22Rv1 (cell line): ENCODE data around the gene SLC35G1.

Source experiments
- H3K27ac ChIP-seq: fragments of 450-650 bp; 2 replicates; pipeline ENCODE4 v1.5.1; 2017
- ZFX ChIP-seq: fragments of 450-650 bp; IDR thresholded peaks from 2 replicates; pipeline ENCODE4 v1.6.1; 2017; ENCODE audit warnings: antibody characterized with exemption, borderline replicate concordance
- TF ChIP-seq, protein P1 (sequence below): fragments of 450-650 bp; IDR thresholded peaks from 2 replicates; pipeline ENCODE4 v1.5.1; 2017; ENCODE audit warnings: mild to moderate bottlenecking

SLC35G1 gene

DNA sequence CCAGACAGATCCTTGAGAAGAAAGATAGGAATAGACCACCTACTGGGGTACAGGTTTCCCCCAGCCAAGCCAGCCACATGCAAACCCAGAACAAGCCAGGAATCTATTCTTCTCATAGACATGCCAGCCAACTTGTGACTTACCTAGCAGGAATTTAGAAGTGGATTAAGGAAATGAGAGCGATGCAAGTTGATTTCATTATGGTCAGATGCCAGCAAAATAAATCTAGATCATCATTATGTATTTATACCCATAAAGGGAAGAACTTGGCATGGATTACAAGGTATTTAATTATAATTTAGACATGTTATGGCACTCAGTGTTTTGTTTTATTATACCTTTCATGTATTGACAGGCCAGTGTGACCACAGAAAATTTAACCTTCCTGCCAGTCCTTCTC is 32.8 kb downstream of the SLC35G1 start:
- TF ChIP-seq, protein P1, sequence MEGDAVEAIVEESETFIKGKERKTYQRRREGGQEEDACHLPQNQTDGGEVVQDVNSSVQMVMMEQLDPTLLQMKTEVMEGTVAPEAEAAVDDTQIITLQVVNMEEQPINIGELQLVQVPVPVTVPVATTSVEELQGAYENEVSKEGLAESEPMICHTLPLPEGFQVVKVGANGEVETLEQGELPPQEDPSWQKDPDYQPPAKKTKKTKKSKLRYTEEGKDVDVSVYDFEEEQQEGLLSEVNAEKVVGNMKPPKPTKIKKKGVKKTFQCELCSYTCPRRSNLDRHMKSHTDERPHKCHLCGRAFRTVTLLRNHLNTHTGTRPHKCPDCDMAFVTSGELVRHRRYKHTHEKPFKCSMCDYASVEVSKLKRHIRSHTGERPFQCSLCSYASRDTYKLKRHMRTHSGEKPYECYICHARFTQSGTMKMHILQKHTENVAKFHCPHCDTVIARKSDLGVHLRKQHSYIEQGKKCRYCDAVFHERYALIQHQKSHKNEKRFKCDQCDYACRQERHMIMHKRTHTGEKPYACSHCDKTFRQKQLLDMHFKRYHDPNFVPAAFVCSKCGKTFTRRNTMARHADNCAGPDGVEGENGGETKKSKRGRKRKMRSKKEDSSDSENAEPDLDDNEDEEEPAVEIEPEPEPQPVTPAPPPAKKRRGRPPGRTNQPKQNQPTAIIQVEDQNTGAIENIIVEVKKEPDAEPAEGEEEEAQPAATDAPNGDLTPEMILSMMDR = no peak
- no peak for TF ChIP-seq ZFX
- no peak overlapping the region for H3K27ac ChIP-seq

DNA sequence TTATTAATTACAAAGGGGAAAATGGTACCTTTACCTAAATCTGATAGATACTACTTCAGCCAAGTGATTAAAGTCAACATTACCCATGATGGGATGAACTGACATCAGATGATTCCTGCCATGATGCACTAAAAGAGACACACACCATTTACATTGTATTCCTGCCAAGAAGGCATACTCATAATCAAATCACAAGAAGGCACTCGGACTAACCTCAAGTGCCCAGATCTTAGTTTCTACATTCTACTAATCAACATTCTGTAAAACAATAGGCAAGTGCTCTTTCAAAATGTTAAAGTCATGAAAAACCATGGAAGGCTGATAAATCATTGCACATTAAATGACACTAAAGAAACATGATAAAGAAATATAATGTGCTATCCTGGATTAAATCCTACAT is 44.4 kb downstream of the SLC35G1 start:
- TF ChIP-seq, protein P1 = no peak
- no peak overlapping the region for H3K27ac ChIP-seq

DNA sequence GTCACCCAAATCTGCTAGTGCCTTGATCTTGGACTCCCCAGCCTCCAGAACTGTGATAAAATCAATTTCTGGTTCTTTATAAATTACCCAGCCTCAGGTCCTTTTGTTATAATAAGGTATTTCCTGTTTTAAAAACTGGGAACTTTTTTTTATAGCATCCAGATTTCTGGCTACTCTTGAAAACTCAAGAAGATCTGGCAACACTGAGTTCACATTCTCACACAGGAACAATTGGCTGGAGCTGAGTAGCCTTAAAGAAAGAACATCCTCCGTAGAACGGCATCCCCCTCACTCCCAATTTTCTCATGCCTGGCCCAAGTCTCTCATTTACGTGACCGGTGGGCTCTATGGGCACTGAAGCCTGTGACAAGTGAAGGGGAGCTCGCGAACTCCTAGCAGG is 47.1 kb downstream of the SLC35G1 start:
- TF ChIP-seq ZFX = no peak
- TF ChIP-seq, protein P1 = no peak
- no peak overlapping the region for H3K27ac ChIP-seq

DNA sequence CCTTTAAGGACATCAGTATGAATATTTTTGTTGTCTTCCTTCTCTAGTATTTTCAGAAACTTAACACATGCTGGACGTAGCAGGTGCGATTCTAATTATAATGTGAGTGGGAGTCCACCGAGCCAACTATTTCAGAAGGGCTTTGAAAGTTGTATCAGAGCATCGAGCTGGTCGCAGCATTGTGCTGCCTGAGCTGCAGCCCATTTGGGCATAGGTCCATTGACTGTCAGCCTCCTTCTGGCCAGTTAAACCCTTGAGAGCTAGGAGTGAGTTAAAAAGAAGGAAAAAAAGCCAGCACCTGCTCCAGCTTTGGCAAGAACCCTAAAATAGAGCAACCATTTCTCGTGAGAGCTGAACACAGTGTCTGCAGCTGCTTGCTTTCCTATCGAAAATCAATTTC is 47.8 kb downstream of the SLC35G1 start:
- no peak overlapping the region for H3K27ac ChIP-seq
- no peak for TF ChIP-seq ZFX
- TF ChIP-seq, protein P1 = no peak

DNA sequence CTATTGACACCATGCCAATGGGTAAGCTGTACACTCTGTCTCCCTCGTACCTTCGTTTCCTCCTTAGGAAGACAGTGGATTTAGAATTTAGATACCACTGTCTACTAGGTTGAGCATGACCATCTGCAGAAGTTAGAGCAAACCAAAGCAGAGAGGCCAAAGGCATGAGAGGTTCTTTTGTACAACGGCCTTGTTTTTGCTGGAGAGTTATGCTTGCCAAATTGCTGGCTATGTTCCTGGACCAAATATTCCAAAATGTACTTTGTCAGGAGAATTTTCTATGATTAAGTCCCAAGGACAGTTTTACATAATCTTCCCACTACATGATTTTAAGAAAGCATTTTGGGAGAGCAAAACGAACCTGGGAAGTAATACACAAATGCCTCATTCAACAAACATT is 52.0 kb downstream of the SLC35G1 start:
- no peak overlapping the region for H3K27ac ChIP-seq
- TF ChIP-seq, protein P1 = no peak
- no peak for TF ChIP-seq ZFX

DNA sequence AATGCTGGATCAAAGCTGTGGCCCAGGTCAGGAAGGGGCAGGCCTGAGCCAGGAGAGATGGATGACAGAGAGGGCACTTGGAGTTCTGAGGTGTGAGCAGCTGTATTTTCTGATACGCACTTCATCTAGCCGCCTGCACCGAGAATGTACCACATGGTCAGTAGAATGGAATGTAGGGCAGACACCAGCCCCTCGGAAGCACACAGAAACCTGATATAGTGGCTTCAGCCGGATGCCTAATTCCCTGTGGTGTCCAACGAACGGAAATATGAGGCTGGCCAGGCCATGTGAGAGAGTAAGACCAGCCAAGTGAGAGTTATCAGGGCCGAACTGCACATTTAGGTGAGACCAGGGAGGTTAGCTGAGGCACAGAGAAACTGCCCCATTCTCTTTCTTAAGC is 53.3 kb downstream of the SLC35G1 start:
- H3K27ac ChIP-seq = no peak overlapping the region
- TF ChIP-seq ZFX = no peak
- TF ChIP-seq, protein P1 = no peak

DNA sequence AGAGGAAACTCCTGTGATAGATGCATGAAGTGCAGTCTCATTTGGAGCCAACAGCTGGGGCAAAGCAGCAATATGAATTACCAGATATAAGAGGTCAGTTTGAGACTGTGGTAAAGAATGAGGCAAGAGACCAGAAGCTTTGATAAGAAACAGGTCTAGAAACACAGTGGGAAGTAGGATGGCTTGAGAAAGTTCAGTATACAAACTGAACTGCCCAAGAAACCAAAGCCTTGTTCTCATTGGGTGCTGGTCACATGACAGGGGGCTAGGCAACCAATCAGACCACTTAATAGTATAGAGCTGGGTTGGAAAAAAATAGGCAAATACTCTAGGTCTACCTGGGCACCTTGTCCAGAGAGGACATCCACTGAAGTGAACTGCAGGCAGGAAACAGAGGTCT is 53.7 kb downstream of the SLC35G1 start:
- no peak overlapping the region for H3K27ac ChIP-seq
- TF ChIP-seq ZFX = no peak
- TF ChIP-seq, protein P1 = no peak
